ENCODE data around the gene PDRG1.
"Not testable (repeated sequence)": the region's sequence is repeated elsewhere in the genome, so short reads cannot be mapped to it uniquely, and the experiment has no call there.

Gene PDRG1

GRCh38 chr20:31920275-31920855 lies 31.5 kb downstream of the PDRG1 start:
- no peaks in the 10 kb centered on the region for H3K36me3 ChIP-seq (ENCODE audit: low read depth)
- no peak overlapping the region for H3K4me3 ChIP-seq (ENCODE audit: severe bottlenecking)
- no peak for TF ChIP-seq CTCF (IDR thresholded peaks at IDR 0.05; ENCODE audit: poor library complexity, severe bottlenecking)
- no peaks in the 10 kb centered on the region for H3K4me1 ChIP-seq (ENCODE audit: insufficient read depth, poor library complexity, severe bottlenecking)
- H3K9me3 ChIP-seq (ENCODE audit: severe bottlenecking) = no peaks in the 10 kb centered on the region
- no peak for ATAC-seq (ENCODE audit: low read depth)
- H3K27me3 ChIP-seq (ENCODE audit: insufficient read depth, poor library complexity, severe bottlenecking) = no peaks in the 10 kb centered on the region
- peak; percentile 67 for DNase-seq (ENCODE audit: low spot score)
- H3K27ac ChIP-seq (ENCODE audit: poor library complexity, severe bottlenecking) = no peak overlapping the region

- ATAC-seq (ENCODE audit: low read depth) = no peak
Observed at GRCh38 chr20:31919410-31920155, 32.3 kb downstream of the PDRG1 start.

GRCh38 chr20:31918466-31919105 lies 33.3 kb downstream of the PDRG1 start:
- Histone ChIP-seq H3K27ac (ENCODE audit: poor library complexity, severe bottlenecking) (no peak overlapping the region), H3K4me3 (ENCODE audit: severe bottlenecking) (no peak overlapping the region), H3K4me1 (ENCODE audit: insufficient read depth, poor library complexity, severe bottlenecking) (no peaks in the 10 kb centered on the region), H3K36me3 (ENCODE audit: low read depth) (no peaks in the 10 kb centered on the region), H3K9me3 (ENCODE audit: severe bottlenecking) (no peaks in the 10 kb centered on the region), H3K27me3 (ENCODE audit: insufficient read depth, poor library complexity, severe bottlenecking) (no peaks in the 10 kb centered on the region)
- ATAC-seq (ENCODE audit: low read depth) (peak; percentile 60), DNase-seq (ENCODE audit: low spot score) (peak; percentile 69)
- TF ChIP-seq CTCF (IDR thresholded peaks at IDR 0.05; ENCODE audit: poor library complexity, severe bottlenecking) = no peak

More at GRCh38 chr20:31919410-31920155, 32.3 kb downstream of the PDRG1 start:
- no peak for TF ChIP-seq CTCF (IDR thresholded peaks at IDR 0.05; ENCODE audit: poor library complexity, severe bottlenecking)
- H3K27ac ChIP-seq (ENCODE audit: poor library complexity, severe bottlenecking) = no peak overlapping the region
- H3K27me3 ChIP-seq (ENCODE audit: insufficient read depth, poor library complexity, severe bottlenecking) = no peaks in the 10 kb centered on the region
- no peaks in the 10 kb centered on the region for H3K4me1 ChIP-seq (ENCODE audit: insufficient read depth, poor library complexity, severe bottlenecking)
- no peaks in the 10 kb centered on the region for H3K9me3 ChIP-seq (ENCODE audit: severe bottlenecking)
- peak; percentile 59 for DNase-seq (ENCODE audit: low spot score)
- H3K36me3 ChIP-seq (ENCODE audit: low read depth) = no peaks in the 10 kb centered on the region
- H3K4me3 ChIP-seq (ENCODE audit: severe bottlenecking) = no peak overlapping the region

- H3K27me3 ChIP-seq (ENCODE audit: insufficient read depth, poor library complexity, severe bottlenecking); DNase-seq (ENCODE audit: low spot score); H3K9me3 ChIP-seq (ENCODE audit: severe bottlenecking); H3K4me3 ChIP-seq (ENCODE audit: severe bottlenecking); H3K27ac ChIP-seq (ENCODE audit: poor library complexity, severe bottlenecking); H3K36me3 ChIP-seq (ENCODE audit: low read depth); ATAC-seq (ENCODE audit: low read depth); H3K4me1 ChIP-seq (ENCODE audit: insufficient read depth, poor library complexity, severe bottlenecking): not testable (repeated sequence)
Observed at GRCh38 chr20:31917962-31918412, 33.9 kb downstream of the PDRG1 start.

- Histone ChIP-seq H3K9me3 (ENCODE audit: severe bottlenecking) (no peaks in the 10 kb centered on the region), H3K27ac (ENCODE audit: poor library complexity, severe bottlenecking) (no peak overlapping the region), H3K36me3 (ENCODE audit: low read depth) (no peaks in the 10 kb centered on the region), H3K4me3 (ENCODE audit: severe bottlenecking) (no peak overlapping the region), H3K4me1 (ENCODE audit: insufficient read depth, poor library complexity, severe bottlenecking) (no peaks in the 10 kb centered on the region), H3K27me3 (ENCODE audit: insufficient read depth, poor library complexity, severe bottlenecking) (no peaks in the 10 kb centered on the region)
- ATAC-seq (ENCODE audit: low read depth) (no peak), DNase-seq (ENCODE audit: low spot score) (peak; percentile 18)
- no peak for TF ChIP-seq CTCF (IDR thresholded peaks at IDR 0.05; ENCODE audit: poor library complexity, severe bottlenecking)
Observed at GRCh38 chr20:31916708-31917107, 35.1 kb downstream of the PDRG1 start.
